K562 (cell line): ENCODE data around the gene FBXO4. TPM values are rescaled to one million over a fixed set of nuclear protein-coding genes. Genes with fewer than 3 reads are reported as not detected.

Experiments
- ATF7 ChIP-seq: fragments of 450-650 bp; IDR thresholded peaks from 2 replicates; pipeline ENCODE4 v1.7.1; 2014; ENCODE audit warnings: mild to moderate bottlenecking, moderate library complexity
- BHLHE40 ChIP-seq: IDR thresholded peaks from 2 replicates; pipeline ENCODE4 v1.6.1; 2011; ENCODE audit warnings: low read length, improper control_type of control experiment
- CBX8 ChIP-seq: fragments of 200-600 bp; sonication (generic); IDR thresholded peaks from 2 replicates; pipeline ENCODE4 v1.6.1; 2012; ENCODE audit warnings: borderline replicate concordance, mixed run types, low read depth, mild to moderate bottlenecking, moderate library complexity, mixed read lengths, low read length, control low read depth, inconsistent platforms; ENCODE audit not compliant: poor library complexity, severe bottlenecking; ENCODE audit errors: extremely low read depth
- CREB5 ChIP-seq: fragments of 250-450 bp; sonication (Bioruptor Pico); IDR thresholded peaks from 2 replicates; pipeline ENCODE4 v1.5.0; 2020; ENCODE audit warnings: mild to moderate bottlenecking
- ESRRB ChIP-seq: fragments of 250-450 bp; sonication (Bioruptor Pico); IDR thresholded peaks from 2 replicates; pipeline ENCODE4 v1.5.0; 2020; ENCODE audit warnings: mild to moderate bottlenecking, moderate library complexity, borderline replicate concordance
- MTA1 ChIP-seq: fragments of 450-650 bp; IDR thresholded peaks from 2 replicates; pipeline ENCODE4 v1.6.1; 2017; ENCODE audit warnings: borderline replicate concordance
- PRDM10 ChIP-seq: fragments of 450-650 bp; IDR thresholded peaks from 2 replicates; pipeline ENCODE4 v1.6.1; 2018; ENCODE audit not compliant: partially characterized antibody
- RBM25 ChIP-seq: fragments of 200-400 bp; formaldehyde crosslinking; IDR thresholded peaks from 2 replicates; pipeline ENCODE4 v1.6.1; 2018; ENCODE audit warnings: low read length, low read depth, moderate library complexity; ENCODE audit not compliant: severe bottlenecking
- SMARCE1 ChIP-seq: fragments of 450-650 bp; IDR thresholded peaks from 2 replicates; pipeline ENCODE4 v1.7.1; 2016; ENCODE audit warnings: mild to moderate bottlenecking
- SMC3 ChIP-seq: conservative IDR thresholded peaks from 2 replicates; pipeline ENCODE4 v1.6.1; 2011; ENCODE audit warnings: low read depth, low read length, improper control_type of control experiment; ENCODE audit not compliant: insufficient read depth
- TAL1 ChIP-seq: fragments of 450-650 bp; IDR thresholded peaks from 2 replicates; pipeline ENCODE4 v1.6.1; 2016; ENCODE audit warnings: mild to moderate bottlenecking
- TEAD4 ChIP-seq, 2 experiments: sonication (generic) in 1 of 2; formaldehyde crosslinking in 1 of 2; IDR thresholded peaks; 2 replicates each; pipeline versions ENCODE4 v1.6.1 to v1.8.0; 2012 to 2022; ENCODE audit warnings: borderline replicate concordance in 1 of 2, inconsistent platforms in 1 of 2, low read length in 1 of 2, mild to moderate bottlenecking in 1 of 2, missing genetic modification reagents in 1 of 2
- WHSC1 ChIP-seq: IDR thresholded peaks from one replicate; pipeline ENCODE4 v1.6.1; 2012; ENCODE audit warnings: low read length, control low read depth, inconsistent platforms
- ZNF592 ChIP-seq: fragments of 450-650 bp; IDR thresholded peaks from 2 replicates; pipeline ENCODE4 v1.6.1; 2017; ENCODE audit warnings: antibody characterized with exemption, mild to moderate bottlenecking
- polyA plus RNA-seq, 8 experiments: library from polyadenylated mRNA; depleted of rRNA in 4 of 8; stranded (reverse) in 5 of 8; unstranded in 3 of 8; fragments of >200 nt; fragmentation: Nextera tagmentation in 2 of 8; fragmentation: Illumina TruSeq in 1 of 8; extraction: Ambion mirVana in 2 of 8; extraction: Trizol in 1 of 8; gene quantifications; 2 replicates each; pipeline versions ENCODE4 v1.2.1 to v1.2.3, GENCODE V29; 2011 to 2014; ENCODE audit warnings: inconsistent platforms in 1 of 8, missing spikeins in 1 of 8
- total RNA-seq, 7 experiments: library from RNA; depleted of rRNA in 6 of 7; stranded (reverse); fragments of >200 nt in 6 of 7; fragmentation: Illumina TruSeq in 2 of 7; extraction: Trizol in 2 of 7; gene quantifications; 2 replicates each; pipeline versions ENCODE4 v1.2.1 to v1.2.3, GENCODE V29; 2011 to 2021; ENCODE audit warnings: low replicate concordance in 1 of 7
- TF ChIP-seq, protein P1 (sequence below): fragments of 250-450 bp; sonication (Bioruptor Pico); IDR thresholded peaks from 2 replicates; pipeline ENCODE4 v1.8.0; 2022; ENCODE audit warnings: moderate library complexity, mild to moderate bottlenecking, inconsistent platforms

The FBXO4 gene
- total and polyA plus RNA-seq, 9 of the 15 experiments (the other 6 are each of a cell fraction or from before 2014, with no cell fraction given), result 5.9 to 33.4 (median 19.6) TPM

DNA sequence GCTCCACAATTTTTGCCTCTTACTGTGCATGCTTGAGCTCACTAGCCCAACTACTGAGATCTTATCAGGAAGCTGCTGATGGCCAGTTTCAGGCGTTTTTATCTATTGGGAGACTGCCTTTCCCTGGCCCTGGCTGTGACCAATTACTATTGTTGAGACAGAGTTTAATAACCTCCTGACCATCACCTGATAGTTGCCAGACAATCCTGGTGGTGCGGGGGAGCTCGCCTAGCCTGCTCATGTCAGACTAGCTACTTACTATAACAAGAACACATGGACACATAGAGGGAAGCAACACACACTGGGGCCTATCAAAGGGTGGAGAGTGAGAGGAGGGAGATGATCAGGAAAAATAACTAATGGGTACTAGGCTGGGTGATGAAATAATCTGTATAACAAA, 41.8 kb upstream of the FBXO4 start (continued):
- TF ChIP-seq ZNF592 (peak; percentile 74), TAL1 (peak; percentile 84), WHSC1 (no peak), SMARCE1 (no peak; the same call in 1 of the 2 replicates), TEAD4 (IDR thresholded peaks at IDR 0.05; ENCODE audit: low read length) (peak; percentile 91), TEAD4 (CRISPR knock-in tag; IDR thresholded peaks at IDR 0.05; ENCODE audit: borderline replicate concordance) (no peak), ATF7 (peak; percentile 52), BHLHE40 (no peak), SMC3 (no peak), RBM25 (no peak), CBX8 (no peak), MTA1 (no peak), CREB5 (no peak), PRDM10 (peak; percentile 21), ESRRB (CRISPR knock-in tag) (no peak)
- TF ChIP-seq, protein P1, sequence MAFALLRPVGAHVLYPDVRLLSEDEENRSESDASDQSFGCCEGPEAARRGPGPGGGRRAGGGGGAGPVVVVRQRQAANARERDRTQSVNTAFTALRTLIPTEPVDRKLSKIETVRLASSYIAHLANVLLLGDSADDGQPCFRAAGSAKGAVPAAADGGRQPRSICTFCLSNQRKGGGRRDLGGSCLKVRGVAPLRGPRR, result no peak
